ENCODE results near the gene TRIO.

DNA sequence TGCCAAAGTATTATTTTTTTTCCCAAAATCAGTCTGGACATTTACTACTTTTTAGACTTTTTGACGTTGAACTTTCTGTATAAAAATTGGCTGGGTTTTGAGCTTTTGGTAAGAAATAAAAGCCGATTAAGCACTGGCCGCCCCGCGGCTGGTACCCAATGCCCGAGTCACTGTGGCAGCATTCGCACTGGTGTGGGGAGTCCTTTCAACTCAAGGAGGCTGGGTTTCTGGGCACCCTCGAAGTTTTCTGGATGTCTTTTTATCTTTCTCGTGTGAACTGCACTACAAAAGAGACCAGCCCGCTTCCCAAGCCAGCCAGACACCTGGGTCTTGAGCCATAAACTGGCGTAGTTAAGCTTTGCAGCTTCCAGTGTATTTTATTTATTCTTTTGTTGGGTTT lies 366.4 kb downstream of the TRIO start:
- TF ChIP-seq, protein P1, sequence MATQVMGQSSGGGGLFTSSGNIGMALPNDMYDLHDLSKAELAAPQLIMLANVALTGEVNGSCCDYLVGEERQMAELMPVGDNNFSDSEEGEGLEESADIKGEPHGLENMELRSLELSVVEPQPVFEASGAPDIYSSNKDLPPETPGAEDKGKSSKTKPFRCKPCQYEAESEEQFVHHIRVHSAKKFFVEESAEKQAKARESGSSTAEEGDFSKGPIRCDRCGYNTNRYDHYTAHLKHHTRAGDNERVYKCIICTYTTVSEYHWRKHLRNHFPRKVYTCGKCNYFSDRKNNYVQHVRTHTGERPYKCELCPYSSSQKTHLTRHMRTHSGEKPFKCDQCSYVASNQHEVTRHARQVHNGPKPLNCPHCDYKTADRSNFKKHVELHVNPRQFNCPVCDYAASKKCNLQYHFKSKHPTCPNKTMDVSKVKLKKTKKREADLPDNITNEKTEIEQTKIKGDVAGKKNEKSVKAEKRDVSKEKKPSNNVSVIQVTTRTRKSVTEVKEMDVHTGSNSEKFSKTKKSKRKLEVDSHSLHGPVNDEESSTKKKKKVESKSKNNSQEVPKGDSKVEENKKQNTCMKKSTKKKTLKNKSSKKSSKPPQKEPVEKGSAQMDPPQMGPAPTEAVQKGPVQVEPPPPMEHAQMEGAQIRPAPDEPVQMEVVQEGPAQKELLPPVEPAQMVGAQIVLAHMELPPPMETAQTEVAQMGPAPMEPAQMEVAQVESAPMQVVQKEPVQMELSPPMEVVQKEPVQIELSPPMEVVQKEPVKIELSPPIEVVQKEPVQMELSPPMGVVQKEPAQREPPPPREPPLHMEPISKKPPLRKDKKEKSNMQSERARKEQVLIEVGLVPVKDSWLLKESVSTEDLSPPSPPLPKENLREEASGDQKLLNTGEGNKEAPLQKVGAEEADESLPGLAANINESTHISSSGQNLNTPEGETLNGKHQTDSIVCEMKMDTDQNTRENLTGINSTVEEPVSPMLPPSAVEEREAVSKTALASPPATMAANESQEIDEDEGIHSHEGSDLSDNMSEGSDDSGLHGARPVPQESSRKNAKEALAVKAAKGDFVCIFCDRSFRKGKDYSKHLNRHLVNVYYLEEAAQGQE (IDR thresholded peaks at IDR 0.05; ENCODE audit: insufficient read depth in 1 of 2, low read depth in 2 of 2, low read length in 2 of 2) = no peak
- TF ChIP-seq SIN3A (IDR thresholded peaks at IDR 0.05; ENCODE audit: borderline replicate concordance, insufficient read depth, low read length) = no peak

Data from PFSK-1 (cell line).